ENCODE data around the gene CASQ2. TPM values are rescaled to one million over a fixed set of nuclear protein-coding genes. Genes with fewer than 3 reads are reported as not detected.

CASQ2 gene
- total and polyA plus RNA-seq, 2 of the 4 experiments (the other 2 are of a cell fraction) = not detected

DNA sequence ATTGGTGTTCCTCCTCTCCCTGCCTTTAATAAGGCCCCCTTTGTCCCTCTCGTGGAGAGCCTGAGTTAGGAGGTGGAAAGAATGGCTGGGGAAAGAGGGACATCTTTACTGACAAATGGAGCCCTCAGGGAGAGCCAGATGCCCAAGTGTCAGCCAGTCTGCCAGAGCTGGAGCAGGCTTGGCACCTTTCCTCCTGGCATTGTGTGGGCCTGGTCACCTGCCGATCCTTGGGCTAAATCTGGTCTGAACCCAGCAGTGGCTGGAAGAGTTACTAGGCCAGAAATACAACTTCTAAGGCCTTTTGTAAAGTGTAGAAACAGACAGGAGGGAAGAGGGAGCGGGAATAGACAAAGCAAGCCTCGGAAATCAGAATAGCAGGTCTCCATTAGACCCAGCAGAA, 101.8 kb downstream of the CASQ2 start:
- H3K14ac ChIP-seq (replicated peaks; ENCODE audit: low read depth, low read length) = no peak overlapping the region
- H2BK20ac ChIP-seq (ENCODE audit: low read depth, low read length) = no peak overlapping the region
- dilution Hi-C loops (cut with HindIII; ENCODE audit: low sequenced_read_pairs, unreplicated experiment) (no loop called here), in situ Hi-C loops (cut with MboI; ENCODE audit: low sequenced_read_pairs) (no loop called here), intact Hi-C loops (cut with micrococcal nuclease) (no loop called here)
- WGBS, 2 experiments (ENCODE audit: extremely low coverage in 2 of 2, insufficient read length in 1 of 2) = 100% methylated on average over 1 of the region's 4 CpGs; no CpG with 5 or more reads in 1 of the 2 experiments
- no peak overlapping the region for H2AFZ ChIP-seq (replicated peaks; ENCODE audit: low read length, poor library complexity)
- no peak overlapping the region for H3K4me2 ChIP-seq (ENCODE audit: low read depth, low read length)
- no peak overlapping the region for H3K27ac ChIP-seq (ENCODE audit: insufficient read depth, low read length)
- no peak overlapping the region for H3K18ac ChIP-seq (ENCODE audit: low read depth, low read length)
- no peak overlapping the region for H2BK120ac ChIP-seq (ENCODE audit: low read depth, low read length)
- no peak overlapping the region for H3K56ac ChIP-seq (ENCODE audit: extremely low read depth, insufficient read depth, low read length)
- TF ChIP-seq MAFK (IDR thresholded peaks at IDR 0.05; ENCODE audit: low read depth, low read length) (no peak), POLR2A (IDR thresholded peaks at IDR 0.05; ENCODE audit: low read depth, low read length) (no peak), CHD1 (IDR thresholded peaks at IDR 0.05; ENCODE audit: low read depth, low read length) (no peak), MXI1 (IDR thresholded peaks at IDR 0.05; ENCODE audit: borderline replicate concordance, low read depth, low read length) (no peak), RAD21 (IDR thresholded peaks at IDR 0.05; ENCODE audit: low read length) (no peak), FOS (IDR thresholded peaks at IDR 0.05; ENCODE audit: low read depth, low read length) (no peak), BHLHE40 (IDR thresholded peaks at IDR 0.05; ENCODE audit: low read depth, low read length) (no peak), NFE2L2 (IDR thresholded peaks at IDR 0.05; ENCODE audit: low read depth, low read length) (no peak), CEBPB (IDR thresholded peaks at IDR 0.05; ENCODE audit: low read depth, low read length) (no peak), SMC3 (IDR thresholded peaks at IDR 0.05; ENCODE audit: low read depth, low read length) (no peak), RCOR1 (IDR thresholded peaks at IDR 0.05; ENCODE audit: insufficient replicate concordance, low read length) (no peak)
- TF ChIP-seq, protein P1, sequence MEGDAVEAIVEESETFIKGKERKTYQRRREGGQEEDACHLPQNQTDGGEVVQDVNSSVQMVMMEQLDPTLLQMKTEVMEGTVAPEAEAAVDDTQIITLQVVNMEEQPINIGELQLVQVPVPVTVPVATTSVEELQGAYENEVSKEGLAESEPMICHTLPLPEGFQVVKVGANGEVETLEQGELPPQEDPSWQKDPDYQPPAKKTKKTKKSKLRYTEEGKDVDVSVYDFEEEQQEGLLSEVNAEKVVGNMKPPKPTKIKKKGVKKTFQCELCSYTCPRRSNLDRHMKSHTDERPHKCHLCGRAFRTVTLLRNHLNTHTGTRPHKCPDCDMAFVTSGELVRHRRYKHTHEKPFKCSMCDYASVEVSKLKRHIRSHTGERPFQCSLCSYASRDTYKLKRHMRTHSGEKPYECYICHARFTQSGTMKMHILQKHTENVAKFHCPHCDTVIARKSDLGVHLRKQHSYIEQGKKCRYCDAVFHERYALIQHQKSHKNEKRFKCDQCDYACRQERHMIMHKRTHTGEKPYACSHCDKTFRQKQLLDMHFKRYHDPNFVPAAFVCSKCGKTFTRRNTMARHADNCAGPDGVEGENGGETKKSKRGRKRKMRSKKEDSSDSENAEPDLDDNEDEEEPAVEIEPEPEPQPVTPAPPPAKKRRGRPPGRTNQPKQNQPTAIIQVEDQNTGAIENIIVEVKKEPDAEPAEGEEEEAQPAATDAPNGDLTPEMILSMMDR (conservative IDR thresholded peaks at IDR 0.05; ENCODE audit: low read depth, low read length) = no peak
- TF ChIP-seq, protein P2, sequence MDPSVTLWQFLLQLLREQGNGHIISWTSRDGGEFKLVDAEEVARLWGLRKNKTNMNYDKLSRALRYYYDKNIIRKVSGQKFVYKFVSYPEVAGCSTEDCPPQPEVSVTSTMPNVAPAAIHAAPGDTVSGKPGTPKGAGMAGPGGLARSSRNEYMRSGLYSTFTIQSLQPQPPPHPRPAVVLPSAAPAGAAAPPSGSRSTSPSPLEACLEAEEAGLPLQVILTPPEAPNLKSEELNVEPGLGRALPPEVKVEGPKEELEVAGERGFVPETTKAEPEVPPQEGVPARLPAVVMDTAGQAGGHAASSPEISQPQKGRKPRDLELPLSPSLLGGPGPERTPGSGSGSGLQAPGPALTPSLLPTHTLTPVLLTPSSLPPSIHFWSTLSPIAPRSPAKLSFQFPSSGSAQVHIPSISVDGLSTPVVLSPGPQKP (IDR thresholded peaks at IDR 0.05; ENCODE audit: borderline replicate concordance, low read depth, low read length) = no peak
- TF ChIP-seq, protein P3, sequence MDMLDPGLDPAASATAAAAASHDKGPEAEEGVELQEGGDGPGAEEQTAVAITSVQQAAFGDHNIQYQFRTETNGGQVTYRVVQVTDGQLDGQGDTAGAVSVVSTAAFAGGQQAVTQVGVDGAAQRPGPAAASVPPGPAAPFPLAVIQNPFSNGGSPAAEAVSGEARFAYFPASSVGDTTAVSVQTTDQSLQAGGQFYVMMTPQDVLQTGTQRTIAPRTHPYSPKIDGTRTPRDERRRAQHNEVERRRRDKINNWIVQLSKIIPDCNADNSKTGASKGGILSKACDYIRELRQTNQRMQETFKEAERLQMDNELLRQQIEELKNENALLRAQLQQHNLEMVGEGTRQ (IDR thresholded peaks at IDR 0.05; ENCODE audit: low read depth, low read length) = no peak
- DNase-seq = no peak
- H3K4me3 ChIP-seq (ENCODE audit: insufficient read depth, low read depth, low read length) = no peak overlapping the region
- POLR2A ChIA-PET (ENCODE audit: unreplicated experiment) = no interaction called here
- no peak overlapping the region for H2BK5ac ChIP-seq (ENCODE audit: low read depth, low read length, poor library complexity, severe bottlenecking)
- H4K5ac ChIP-seq (ENCODE audit: low read depth, low read length) = no peak overlapping the region
- H3K9me3 ChIP-seq (ENCODE audit: control insufficient read depth, insufficient read depth, low read length) = peaks cover 5% of the 10 kb centered on the region; the same call in 1 of the 2 replicates
- H3K27me3 ChIP-seq (ENCODE audit: control insufficient read depth, insufficient read depth, low read length) = no peaks in the 10 kb centered on the region
- H3K9ac ChIP-seq (ENCODE audit: low read depth, low read length) = no peak overlapping the region
- peaks cover 24% of the 10 kb centered on the region for H3K36me3 ChIP-seq (ENCODE audit: control insufficient read depth, insufficient read depth, low read length)
- no peak overlapping the region for H4K8ac ChIP-seq (ENCODE audit: low read depth in 2 of 2, low read length in 2 of 2)
- peaks cover 7 to 37% of the 10 kb centered on the region in 2 experiments for H3K79me1 ChIP-seq (ENCODE audit: low read depth in 1 of 2, low read length in 2 of 2)
- peaks cover 12% of the 10 kb centered on the region; the same call in 1 of the 2 replicates for H3K9me1 ChIP-seq (ENCODE audit: insufficient read depth, low read length)
- BruUV-seq (replicated peaks) = no TSS peak
- H4K91ac ChIP-seq (ENCODE audit: insufficient read depth, low read depth, low read length) = no peak overlapping the region
- H4K20me1 ChIP-seq (ENCODE audit: insufficient read depth, low read length) = peaks cover 6% of the 10 kb centered on the region; the same call in 1 of the 2 replicates
- H2AK5ac ChIP-seq (ENCODE audit: low read depth, low read length) = no peak overlapping the region
- CTCF ChIA-PET = no interaction called here
- no peak overlapping the region for H3K23ac ChIP-seq (ENCODE audit: low read depth, low read length)
- H2BK15ac ChIP-seq (ENCODE audit: low read depth, low read length) = no peak overlapping the region
- no peak overlapping the region for H2AK9ac ChIP-seq (replicated peaks; ENCODE audit: low read depth, low read length, poor library complexity)
- no peak for ATAC-seq (ENCODE audit: low read depth)
- H3K4ac ChIP-seq (ENCODE audit: low read depth, low read length) = no peak overlapping the region
- H3K4me1 ChIP-seq (ENCODE audit: control insufficient read depth, insufficient read depth, low read length) = peaks cover 17% of the 10 kb centered on the region

Data from IMR-90 (cell line).